K562 (cell line): ENCODE measurements around the gene CFAP73.

Experiments
- ILF3 ChIP-seq: fragments of 450-650 bp; IDR thresholded peaks from 2 replicates; pipeline ENCODE4 v1.6.1; 2018; ENCODE audit warnings: antibody characterized with exemption, mild to moderate bottlenecking, moderate library complexity, borderline replicate concordance
- POLR2AphosphoS5 ChIP-seq: IDR thresholded peaks from 2 replicates; pipeline ENCODE4 v1.6.1; 2011; ENCODE audit warnings: mild to moderate bottlenecking, low read depth, low read length, moderate library complexity; ENCODE audit not compliant: control insufficient read depth, insufficient read depth
- RBM14 ChIP-seq: fragments of 200-400 bp; formaldehyde crosslinking; IDR thresholded peaks from 2 replicates; pipeline ENCODE4 v1.6.1; 2018; ENCODE audit warnings: low read depth, mild to moderate bottlenecking, low read length, moderate library complexity, borderline replicate concordance; ENCODE audit not compliant: insufficient read depth
- SMAD1 ChIP-seq: fragments of 150-350 bp; IDR thresholded peaks from 2 replicates; pipeline ENCODE4 v1.6.1; 2014; ENCODE audit warnings: low read length, low read depth; ENCODE audit not compliant: partially characterized antibody
- SP2 ChIP-seq: IDR thresholded peaks from 2 replicates; pipeline ENCODE4 v1.6.1; 2011; ENCODE audit warnings: mild to moderate bottlenecking, low read depth, low read length, moderate library complexity; ENCODE audit not compliant: poor library complexity, severe bottlenecking; ENCODE audit errors: extremely low read depth

DNA sequence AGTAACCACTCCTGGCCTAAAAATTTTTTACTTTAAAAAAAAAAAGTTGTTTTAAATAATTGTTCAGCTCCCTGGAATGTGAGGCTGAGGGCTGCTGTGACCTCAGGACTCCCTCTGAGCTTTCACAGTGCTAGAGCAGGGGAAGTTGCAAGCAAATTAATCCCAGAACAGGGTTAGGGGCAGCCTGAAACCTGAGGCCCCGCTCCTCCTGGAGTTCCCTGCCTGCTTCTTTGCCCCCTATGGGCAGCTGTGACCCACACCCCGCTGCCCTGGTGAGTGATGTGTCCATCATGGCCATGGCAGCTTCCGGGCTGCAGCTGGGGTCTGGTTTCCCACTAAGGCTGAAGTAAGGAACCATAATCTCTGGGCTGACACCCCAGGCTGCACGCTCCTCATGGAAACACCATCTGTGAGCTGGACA lies 45.5 kb downstream of the CFAP73 start:
- TF ChIP-seq RBM14 = no peak
- TF ChIP-seq SMAD1 = no peak
- no peak for TF ChIP-seq POLR2AphosphoS5
- no peak for TF ChIP-seq ILF3
- no peak for TF ChIP-seq SP2
